Thymus (tissue), 11 donors: ENCODE measurements around the gene TM2D3. TPM values are rescaled to one million over a fixed set of nuclear protein-coding genes. Genes with fewer than 3 reads are reported as not detected.

Source experiments
- DNase-seq, 9 donors: peaks; one replicate each; pipeline ENCODE4 v3.0.0-alpha.2; 2013; ENCODE audit warnings: low spot score in 9 of 9, low read depth in 6 of 9, missing footprints in 1 of 9
- H3K27ac ChIP-seq, 2 donors: one replicate each; pipeline ENCODE4 v1.5.1; 2013; ENCODE audit warnings: control low read depth in 1 of 2, low read depth in 1 of 2, low read length in 1 of 2, mild to moderate bottlenecking in 1 of 2, moderate library complexity in 1 of 2
- H3K27me3 ChIP-seq, 2 donors: one replicate each; pipeline ENCODE4 v1.5.1; 2013; ENCODE audit warnings: low read length in 1 of 2; ENCODE audit not compliant: control insufficient read depth in 2 of 2, insufficient read depth in 1 of 2
- H3K36me3 ChIP-seq, 2 donors: one replicate each; pipeline ENCODE4 v1.5.1; 2013; ENCODE audit warnings: low read length in 1 of 2, mild to moderate bottlenecking in 1 of 2, moderate library complexity in 1 of 2; ENCODE audit not compliant: control insufficient read depth in 2 of 2, insufficient read depth in 2 of 2
- H3K4me1 ChIP-seq, 2 donors: one replicate each; pipeline ENCODE4 v1.5.1; 2013; ENCODE audit warnings: low read length in 2 of 2; ENCODE audit not compliant: control insufficient read depth in 2 of 2, insufficient read depth in 2 of 2
- H3K4me3 ChIP-seq, 2 donors: one replicate each; pipeline ENCODE4 v1.5.1; 2013; ENCODE audit warnings: low read length in 2 of 2, control low read depth in 1 of 2, mild to moderate bottlenecking in 1 of 2
- H3K9me3 ChIP-seq, 2 donors: one replicate each; pipeline ENCODE4 v1.5.1; 2013; ENCODE audit warnings: low read length in 1 of 2, mild to moderate bottlenecking in 1 of 2; ENCODE audit not compliant: control insufficient read depth in 2 of 2, insufficient read depth in 1 of 2
- WGBS: extraction: QIAGEN DNeasy Blood & Tissue Kit; methylation state at CpG from one replicate; pipeline ENCODE4 v1.1.7; 2013; 5-methylcytosine and 5-hydroxymethylcytosine counted together
- polyA plus RNA-seq: library from polyadenylated mRNA; stranded (reverse); fragments of 200-250 nt; gene quantifications from one replicate; pipeline ENCODE4 v1.2.3, GENCODE V29; 2013
- total RNA-seq: library from RNA; stranded (reverse); fragments of 120-200 nt; gene quantifications from one replicate; pipeline ENCODE4 v1.2.4, GENCODE V29; 2013
- donor health status: healthy.

Gene TM2D3
- total and polyA plus RNA-seq, 2 donors = 35.9 to 74.4 TPM

DNA sequence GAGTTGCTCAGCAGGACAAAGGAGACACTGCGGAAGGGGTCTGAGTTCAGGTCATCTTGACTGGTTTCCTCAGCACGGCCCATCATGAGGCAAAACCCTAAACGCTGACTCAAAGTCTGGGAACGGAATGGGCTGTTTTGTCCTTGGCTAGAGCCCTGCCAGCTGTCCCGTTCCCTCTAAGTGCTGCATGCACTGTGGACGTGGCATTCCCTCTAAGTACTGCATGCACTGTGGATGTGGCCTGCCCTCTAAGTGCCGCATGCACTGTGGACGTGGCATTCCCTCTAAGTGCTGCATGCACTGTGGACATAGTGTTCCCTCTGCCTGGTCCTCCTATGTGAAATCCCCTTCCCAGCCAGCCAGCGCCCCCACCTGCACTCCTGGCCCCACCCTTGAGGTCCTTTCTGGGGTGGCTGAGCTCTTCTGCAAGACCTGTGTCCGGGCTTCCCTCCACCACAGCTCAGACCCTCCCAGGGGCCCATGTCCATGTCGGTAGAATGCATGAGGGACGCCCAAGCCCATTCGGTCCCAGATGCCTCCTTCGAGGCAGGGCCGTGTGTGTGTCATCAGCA lies 36.7 kb downstream of the TM2D3 start:
- Histone ChIP-seq H3K4me3 (no peak overlapping the region), H3K27me3 (no peaks in the 10 kb centered on the region), H3K4me1 (no peaks in the 10 kb centered on the region), H3K9me3 (peaks cover 0 to 5% of the 10 kb centered on the region in 2 donors), H3K27ac (no peak overlapping the region), H3K36me3 (no peaks in the 10 kb centered on the region)
- DNase-seq = no peak
- WGBS = 86% methylated on average over 15 of the region's 15 CpGs

DNA sequence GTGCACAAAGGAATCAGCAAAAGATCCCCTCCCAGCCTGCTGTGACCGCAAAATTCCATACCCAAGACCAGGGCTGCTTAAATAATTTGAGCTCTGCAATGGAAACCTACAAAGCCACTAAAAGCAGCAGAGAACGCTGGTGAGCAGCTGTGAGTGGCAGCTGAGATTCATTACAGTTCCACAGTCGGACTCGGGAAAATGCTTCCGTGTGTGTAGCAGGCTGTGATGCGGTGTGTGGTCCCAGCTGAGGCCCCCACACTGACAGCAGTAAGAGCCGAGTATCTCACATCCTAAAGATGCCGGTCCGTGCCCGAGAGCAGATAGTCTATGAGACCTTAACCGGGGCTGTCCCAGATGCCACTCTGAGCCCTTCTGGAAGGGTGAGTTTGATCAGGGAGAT lies 37.4 kb downstream of the TM2D3 start:
- no peak overlapping the region for H3K27ac ChIP-seq
- no peaks in the 10 kb centered on the region for H3K36me3 ChIP-seq
- DNase-seq = no peak
- H3K27me3 ChIP-seq = no peaks in the 10 kb centered on the region
- no peak overlapping the region for H3K4me3 ChIP-seq
- H3K4me1 ChIP-seq = no peaks in the 10 kb centered on the region
- peaks cover 0 to 5% of the 10 kb centered on the region in 2 donors for H3K9me3 ChIP-seq
- WGBS = 96% methylated on average over 11 of the region's 11 CpGs

DNA sequence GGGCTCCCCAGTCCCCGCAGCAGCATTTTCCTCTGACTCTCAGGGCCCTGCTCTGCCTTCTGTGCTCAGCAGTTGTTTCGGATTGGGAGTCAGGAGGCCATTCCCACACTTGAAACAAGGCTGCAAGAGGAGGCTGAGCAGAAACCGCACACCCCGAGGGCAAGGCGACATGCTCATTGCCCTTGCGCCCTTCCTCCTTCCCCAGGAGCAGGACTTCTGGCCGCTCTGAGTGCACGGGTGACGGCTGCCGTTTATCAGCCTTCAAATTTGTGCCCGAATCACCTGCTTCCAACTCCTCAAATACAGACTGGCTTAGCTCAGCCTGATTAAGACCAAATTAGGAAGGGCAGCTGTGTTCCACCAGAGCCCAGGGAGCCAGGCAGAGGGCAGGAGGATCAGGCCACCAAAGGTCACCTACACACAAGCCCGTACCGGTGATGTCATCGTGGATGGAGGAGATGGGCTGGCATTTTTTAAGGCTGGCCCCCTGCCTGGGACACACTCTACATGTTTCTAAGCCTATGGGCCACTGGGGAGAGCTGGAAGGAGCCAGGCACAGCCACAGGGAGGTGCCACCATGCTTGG lies 38.1 kb downstream of the TM2D3 start:
- 97% methylated on average over 14 of the region's 14 CpGs for WGBS
- Histone ChIP-seq H3K4me3 (no peak overlapping the region), H3K4me1 (no peaks in the 10 kb centered on the region), H3K27me3 (no peaks in the 10 kb centered on the region), H3K27ac (no peak overlapping the region), H3K9me3 (peaks cover 0 to 5% of the 10 kb centered on the region in 2 donors), H3K36me3 (no peaks in the 10 kb centered on the region)
- no peak for DNase-seq

DNA sequence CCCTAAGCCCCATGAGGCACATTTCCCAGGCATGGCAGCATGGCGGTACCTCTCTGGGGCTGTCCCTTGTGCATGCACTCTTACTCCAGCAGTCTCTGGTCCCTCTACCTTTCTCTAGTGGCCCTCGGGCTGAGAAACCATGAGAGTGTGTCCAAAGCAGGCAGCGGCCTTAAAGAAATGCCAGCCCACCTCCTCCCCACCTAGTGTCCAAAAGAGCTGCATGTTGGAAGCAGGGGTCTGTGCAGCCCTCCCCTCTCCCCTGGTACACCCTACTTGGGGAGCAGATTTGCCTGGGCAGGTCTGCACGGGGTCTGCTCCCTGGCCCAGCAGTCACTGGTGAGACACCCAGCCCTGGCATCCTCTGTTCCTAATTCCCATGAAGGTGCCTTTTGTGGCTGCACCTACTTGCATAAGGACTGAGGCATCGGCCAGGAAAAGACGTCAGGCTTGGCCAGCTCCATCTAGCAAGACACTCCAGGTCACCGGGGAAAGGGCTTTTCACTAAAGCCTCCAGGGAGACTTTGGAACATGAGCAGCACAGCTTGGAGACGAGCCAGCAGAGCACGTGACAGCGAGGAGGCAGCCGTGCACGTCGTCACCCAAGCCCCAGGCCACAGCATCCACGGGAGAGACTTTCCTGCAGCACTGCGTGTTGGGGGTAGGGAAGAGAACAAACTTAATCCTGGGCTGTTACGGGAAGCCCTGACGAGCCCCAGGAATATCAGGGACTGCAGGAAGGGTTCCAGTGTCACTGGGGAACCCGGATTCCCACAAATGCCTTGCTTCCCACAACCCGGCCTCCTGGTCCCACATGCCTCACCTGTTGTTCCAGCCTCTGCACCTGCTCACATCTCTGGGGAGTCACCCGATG lies 38.8 kb downstream of the TM2D3 start:
- Histone ChIP-seq H3K4me1 (no peaks in the 10 kb centered on the region), H3K9me3 (peaks cover 0 to 5% of the 10 kb centered on the region in 2 donors), H3K4me3 (no peak overlapping the region), H3K27ac (no peak overlapping the region), H3K27me3 (no peaks in the 10 kb centered on the region), H3K36me3 (no peaks in the 10 kb centered on the region)
- 82% methylated on average over 20 of the region's 20 CpGs for WGBS
- DNase-seq = no peak

DNA sequence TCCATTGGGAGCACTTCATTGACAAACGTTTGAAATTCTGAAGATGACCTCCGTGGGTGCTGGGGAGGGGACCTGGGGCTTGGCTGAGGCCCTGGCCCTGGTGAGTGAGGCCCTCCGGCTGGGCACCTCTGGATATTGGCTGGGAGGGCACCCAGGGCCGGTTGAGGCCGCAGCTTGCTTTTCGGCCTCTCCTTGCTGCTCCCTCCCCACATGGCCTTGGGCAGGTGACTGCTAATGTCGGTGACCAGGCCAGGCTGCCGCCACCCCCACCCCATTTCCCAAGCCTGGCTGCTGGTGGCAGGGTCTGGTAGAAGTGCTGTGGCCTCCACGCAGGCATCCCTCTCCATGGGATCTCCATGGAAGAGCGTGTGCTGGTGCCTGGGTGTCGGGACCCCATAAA lies 39.5 kb downstream of the TM2D3 start:
- H3K9me3 ChIP-seq = peaks cover 0 to 5% of the 10 kb centered on the region in 2 donors
- no peak overlapping the region for H3K27ac ChIP-seq
- H3K27me3 ChIP-seq = peaks cover 0 to under 1% of the 10 kb centered on the region in 2 donors
- WGBS = 96% methylated on average over 11 of the region's 11 CpGs
- H3K4me3 ChIP-seq = no peak overlapping the region
- no peaks in the 10 kb centered on the region for H3K4me1 ChIP-seq
- DNase-seq = no peak
- no peaks in the 10 kb centered on the region for H3K36me3 ChIP-seq

DNA sequence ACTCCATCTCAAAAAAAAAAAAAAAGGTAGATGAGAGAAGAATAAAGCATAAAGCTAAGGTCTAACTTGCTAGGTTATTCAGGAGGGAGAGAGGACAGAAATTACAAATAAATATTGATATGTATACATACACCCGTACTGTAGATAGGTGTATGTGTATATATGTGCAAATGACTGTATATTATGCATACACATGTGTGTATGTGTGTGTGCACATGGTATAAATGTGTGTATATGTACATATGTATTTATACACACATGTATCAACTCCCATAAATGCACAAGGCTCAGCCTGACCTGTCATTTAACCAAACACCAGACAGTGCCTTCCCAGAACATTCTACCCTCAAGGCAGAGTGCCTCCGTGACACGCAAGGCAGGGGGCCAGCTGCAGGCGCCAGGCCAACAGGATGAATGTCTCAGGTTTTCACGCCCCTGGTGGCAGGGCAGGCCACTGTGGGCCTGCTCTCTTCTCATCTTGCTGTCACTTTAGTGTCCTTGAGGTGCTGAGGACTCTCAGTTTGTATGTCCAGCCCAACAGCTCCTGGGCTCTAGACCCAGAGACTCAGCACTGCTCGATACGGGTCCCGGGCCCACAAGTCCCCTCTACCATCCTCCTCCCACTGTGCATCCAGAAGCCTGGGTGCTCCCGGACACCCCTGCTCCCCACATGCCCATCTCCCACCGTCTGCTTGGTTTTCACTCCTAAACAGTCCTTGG lies 40.4 kb downstream of the TM2D3 start:
- H3K27ac ChIP-seq = no peak overlapping the region

DNA sequence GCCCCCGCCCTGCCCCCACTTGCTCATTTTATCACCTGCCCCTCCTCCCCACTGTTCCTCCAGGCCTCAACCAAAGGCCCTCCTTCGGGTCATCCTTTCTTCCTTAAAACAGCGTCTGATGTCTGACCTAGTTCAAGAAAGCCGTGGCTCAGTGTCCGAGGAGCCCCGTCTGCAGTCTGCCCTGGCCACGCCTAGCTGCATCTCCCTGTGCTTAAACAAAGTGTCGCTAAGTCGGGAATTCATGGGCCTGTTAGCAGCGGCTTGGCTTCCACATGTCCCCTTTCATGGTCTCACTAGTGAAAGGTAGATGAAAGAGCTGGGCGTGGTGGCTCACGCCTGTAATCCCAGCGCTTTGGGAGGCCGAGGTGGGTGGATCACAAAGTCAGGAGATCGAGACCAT lies 41.2 kb downstream of the TM2D3 start:
- Histone ChIP-seq H3K4me1 (no peaks in the 10 kb centered on the region), H3K27me3 (peaks cover 0 to 2% of the 10 kb centered on the region in 2 donors), H3K27ac (no peak overlapping the region), H3K9me3 (peaks cover 0 to 5% of the 10 kb centered on the region in 2 donors), H3K4me3 (no peak overlapping the region), H3K36me3 (no peaks in the 10 kb centered on the region)
- DNase-seq = no peak
- WGBS = 96% methylated on average over 15 of the region's 15 CpGs

More for the DNA sequence above, 40.4 kb downstream of the TM2D3 start:
- Histone ChIP-seq H3K9me3 (peaks cover 0 to 5% of the 10 kb centered on the region in 2 donors), H3K36me3 (no peaks in the 10 kb centered on the region), H3K4me3 (no peak overlapping the region), H3K27me3 (peaks cover 0 to 2% of the 10 kb centered on the region in 2 donors), H3K4me1 (no peaks in the 10 kb centered on the region)
- no peak for DNase-seq
- 97% methylated on average over 10 of the region's 10 CpGs for WGBS

DNA sequence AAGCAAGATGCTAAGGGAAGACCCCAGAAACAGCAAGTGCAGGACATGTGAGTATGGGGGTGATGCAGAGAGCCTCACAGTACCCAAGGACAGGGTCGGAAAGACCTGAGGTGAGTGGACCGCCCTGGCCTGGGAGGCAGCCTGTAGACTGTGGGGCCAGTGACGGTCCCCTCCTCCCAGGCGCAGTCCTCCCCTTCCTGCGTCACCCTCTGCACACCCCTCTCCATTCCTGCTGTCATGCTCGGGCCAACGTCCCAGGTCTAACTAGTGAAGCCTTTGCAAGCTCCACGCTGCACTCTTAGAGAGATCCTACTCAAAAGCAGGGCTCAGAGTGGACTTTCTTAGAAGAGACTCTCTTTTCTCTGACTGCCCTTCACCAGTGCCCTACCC lies 41.6 kb downstream of the TM2D3 start:
- H3K27ac ChIP-seq = no peak overlapping the region
- WGBS = 97% methylated on average over 8 of the region's 8 CpGs
- H3K4me1 ChIP-seq = no peaks in the 10 kb centered on the region
- no peak overlapping the region for H3K4me3 ChIP-seq
- H3K27me3 ChIP-seq = peaks cover 0 to 2% of the 10 kb centered on the region in 2 donors
- DNase-seq = no peak
- no peaks in the 10 kb centered on the region for H3K36me3 ChIP-seq
- peaks cover 0 to 3% of the 10 kb centered on the region in 2 donors for H3K9me3 ChIP-seq
